IPS DF 6.9 (cell line): ENCODE results near the gene ARHGEF10L.

Experiments used
- DNase-seq: peaks from one replicate; pipeline ENCODE4 v3.0.0-alpha.2; 2013; ENCODE audit warnings: low read depth, low spot score
- H3K27ac ChIP-seq: one replicate; pipeline ENCODE4 v1.5.1; 2013; ENCODE audit warnings: low read length, control low read depth
- H3K27me3 ChIP-seq: 2 replicates; pipeline ENCODE4 v1.6.1; 2013; ENCODE audit warnings: mild to moderate bottlenecking, low read length; ENCODE audit not compliant: control insufficient read depth, insufficient read depth
- H3K36me3 ChIP-seq: 2 replicates; pipeline ENCODE4 v1.6.1; 2013; ENCODE audit warnings: low read length; ENCODE audit not compliant: control insufficient read depth, insufficient read depth
- H3K4me1 ChIP-seq: 2 replicates; pipeline ENCODE4 v1.6.1; 2013; ENCODE audit warnings: low read length; ENCODE audit not compliant: control insufficient read depth, insufficient read depth
- H3K4me3 ChIP-seq: 2 replicates; pipeline ENCODE4 v1.5.1; 2013; ENCODE audit warnings: mild to moderate bottlenecking, low read length
- H3K9me3 ChIP-seq: 2 replicates; pipeline ENCODE4 v1.6.1; 2013; ENCODE audit warnings: low read length, inconsistent platforms; ENCODE audit not compliant: control insufficient read depth, insufficient read depth
- WGBS: extraction: QIAGEN DNeasy Blood & Tissue Kit; methylation state at CpG from one replicate; pipeline ENCODE4 v1.1.7; 2013; ENCODE audit warnings: mixed read lengths, missing lambda C conversion rate; ENCODE audit not compliant: insufficient read length, insufficient coverage; 5-methylcytosine and 5-hydroxymethylcytosine counted together

The ARHGEF10L gene

GRCh38 chr1:17746920-17747319 lies 207.4 kb downstream of the ARHGEF10L start:
- no CpG with 5 or more reads among the region's 2 CpGs for WGBS
- no peaks in the 10 kb centered on the region for H3K27me3 ChIP-seq
- no peak for DNase-seq

More at GRCh38 chr1:17746920-17747319, 207.4 kb downstream of the ARHGEF10L start:
- Histone ChIP-seq H3K27ac (no peak overlapping the region), H3K9me3 (no peaks in the 10 kb centered on the region), H3K36me3 (no peaks in the 10 kb centered on the region), H3K4me1 (no peaks in the 10 kb centered on the region), H3K4me3 (no peak overlapping the region)
